ENCODE results near the gene SBK1.

The SBK1 gene

DNA sequence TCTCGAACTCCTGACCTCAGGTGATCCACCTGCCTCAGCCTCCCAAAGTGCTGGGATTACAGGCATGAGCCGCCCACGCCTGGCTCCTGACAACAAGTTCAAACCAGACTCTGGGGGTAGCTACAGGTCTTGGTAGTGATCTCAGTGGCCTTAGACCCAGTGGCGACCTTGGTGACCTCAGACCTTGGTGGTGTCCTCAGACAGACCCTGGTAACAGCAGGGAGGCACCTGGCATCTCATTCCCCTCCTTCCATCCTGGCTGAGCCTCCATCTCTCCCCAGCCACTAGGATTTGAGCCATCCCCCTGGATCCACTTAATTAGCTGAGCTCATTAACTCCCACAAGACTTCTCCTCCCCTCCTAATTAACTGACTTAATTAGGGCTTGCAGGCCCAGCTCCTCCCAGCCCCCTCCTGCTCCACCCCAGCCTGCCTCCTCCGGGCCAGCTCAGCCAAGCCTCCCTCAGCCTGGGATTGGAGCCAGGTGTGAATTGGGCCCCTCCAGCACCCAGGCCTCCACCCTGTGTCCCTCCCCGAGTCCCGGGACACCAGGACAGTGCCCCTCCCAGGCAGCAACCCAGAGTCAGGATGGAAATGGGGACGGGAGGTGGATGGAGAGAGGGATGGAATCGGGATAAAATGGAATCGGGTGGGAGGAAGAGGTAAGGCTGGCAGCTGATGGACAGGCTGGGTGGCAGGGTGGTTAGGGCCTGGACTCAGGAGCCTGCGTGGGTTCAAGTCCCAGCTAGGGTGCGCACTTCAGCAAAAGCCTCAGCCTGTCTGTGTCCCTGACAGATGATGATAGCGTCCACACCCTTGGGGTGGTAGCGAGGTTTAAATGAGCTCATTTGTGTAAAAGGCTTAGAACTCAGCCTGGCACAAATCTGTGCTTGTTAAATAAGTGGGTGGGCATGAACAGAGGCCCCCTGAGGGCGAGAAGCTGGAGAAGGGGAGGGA, 11.2 kb upstream of the SBK1 start:
- peaks cover 0 to 2% of the 10 kb centered on the region in 2 donors for H3K27me3 ChIP-seq (ENCODE audit: control insufficient read depth in 1 of 2, insufficient read depth in 2 of 2, low read length in 2 of 2)
- no peak overlapping the region for H3K9ac ChIP-seq (ENCODE audit: low read depth in 1 of 2, low read length in 2 of 2)
- no peak overlapping the region for H3K4me3 ChIP-seq (ENCODE audit: low read depth in 1 of 2, low read length in 2 of 2)
- H3K36me3 ChIP-seq (ENCODE audit: control insufficient read depth in 1 of 2, insufficient read depth in 2 of 2, low read length in 2 of 2): no peaks in the 10 kb centered on the region
- peaks cover 4 to 5% of the 10 kb centered on the region in 2 donors for H3K4me1 ChIP-seq (ENCODE audit: control insufficient read depth in 1 of 2, insufficient read depth in 2 of 2, low read length in 2 of 2)
- no peak overlapping the region for H3K27ac ChIP-seq (ENCODE audit: low read depth, low read length)
- H3K9me3 ChIP-seq (ENCODE audit: control insufficient read depth in 1 of 2, low read length in 2 of 2): no peaks in the 10 kb centered on the region

DNA sequence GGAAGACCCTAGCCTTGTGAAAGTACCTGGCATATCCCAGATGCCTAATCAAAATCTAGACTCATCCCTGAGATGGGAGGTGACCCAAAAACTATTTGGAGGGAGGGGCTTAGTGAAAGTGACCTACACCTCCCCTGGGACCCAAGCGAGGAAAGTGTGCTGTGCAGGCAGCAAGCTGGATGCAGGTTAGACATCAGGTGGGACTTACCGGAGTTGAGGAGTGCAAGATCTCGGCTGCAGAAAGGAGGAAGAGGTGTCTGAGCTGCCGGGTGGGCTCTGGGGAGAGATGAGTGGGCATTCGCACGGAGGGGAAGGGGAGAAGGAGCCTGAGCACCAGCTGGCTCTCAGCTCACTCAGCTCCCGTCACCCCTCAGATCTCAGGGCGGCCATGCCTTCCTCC, 10.3 kb upstream of the SBK1 start:
- no peak overlapping the region for H3K27ac ChIP-seq (ENCODE audit: low read depth, low read length)
- H3K9ac ChIP-seq (ENCODE audit: low read depth in 1 of 2, low read length in 2 of 2): no peak overlapping the region
- peaks cover 4 to 5% of the 10 kb centered on the region in 2 donors for H3K4me1 ChIP-seq (ENCODE audit: control insufficient read depth in 1 of 2, insufficient read depth in 2 of 2, low read length in 2 of 2)
- H3K27me3 ChIP-seq (ENCODE audit: control insufficient read depth in 1 of 2, insufficient read depth in 2 of 2, low read length in 2 of 2): no peaks in the 10 kb centered on the region
- H3K4me3 ChIP-seq (ENCODE audit: low read depth in 1 of 2, low read length in 2 of 2): no peak overlapping the region
- no peaks in the 10 kb centered on the region for H3K36me3 ChIP-seq (ENCODE audit: control insufficient read depth in 1 of 2, insufficient read depth in 2 of 2, low read length in 2 of 2)
- no peaks in the 10 kb centered on the region for H3K9me3 ChIP-seq (ENCODE audit: control insufficient read depth in 1 of 2, low read length in 2 of 2)

DNA sequence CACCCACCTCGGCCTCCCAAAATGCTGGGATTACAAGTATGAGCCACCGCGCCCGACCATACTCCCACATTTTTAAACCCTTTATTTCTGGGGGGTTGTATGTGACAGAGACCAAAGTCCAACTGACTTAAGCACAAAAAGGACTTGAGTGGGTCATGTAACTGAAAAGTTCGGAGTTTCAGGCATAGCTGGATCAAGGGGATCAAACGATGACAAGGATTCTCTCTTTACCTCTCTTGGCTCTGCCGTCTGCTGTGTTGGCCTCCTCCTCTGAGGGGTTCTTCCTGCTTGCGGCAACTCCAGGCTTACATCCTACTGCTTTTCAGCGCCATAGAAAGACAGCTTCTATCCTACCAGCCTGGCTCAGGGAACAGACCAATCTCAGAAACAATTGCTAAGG, 9.2 kb upstream of the SBK1 start:
- Histone ChIP-seq H3K9ac (ENCODE audit: low read depth in 1 of 2, low read length in 2 of 2) (no peak overlapping the region), H3K27ac (ENCODE audit: low read depth, low read length) (no peak overlapping the region), H3K27me3 (ENCODE audit: control insufficient read depth in 1 of 2, insufficient read depth in 2 of 2, low read length in 2 of 2) (no peaks in the 10 kb centered on the region), H3K4me1 (ENCODE audit: control insufficient read depth in 1 of 2, insufficient read depth in 2 of 2, low read length in 2 of 2) (no peaks in the 10 kb centered on the region), H3K9me3 (ENCODE audit: control insufficient read depth in 1 of 2, low read length in 2 of 2) (no peaks in the 10 kb centered on the region), H3K36me3 (ENCODE audit: control insufficient read depth in 1 of 2, insufficient read depth in 2 of 2, low read length in 2 of 2) (no peaks in the 10 kb centered on the region), H3K4me3 (ENCODE audit: low read depth in 1 of 2, low read length in 2 of 2) (no peak overlapping the region)

DNA sequence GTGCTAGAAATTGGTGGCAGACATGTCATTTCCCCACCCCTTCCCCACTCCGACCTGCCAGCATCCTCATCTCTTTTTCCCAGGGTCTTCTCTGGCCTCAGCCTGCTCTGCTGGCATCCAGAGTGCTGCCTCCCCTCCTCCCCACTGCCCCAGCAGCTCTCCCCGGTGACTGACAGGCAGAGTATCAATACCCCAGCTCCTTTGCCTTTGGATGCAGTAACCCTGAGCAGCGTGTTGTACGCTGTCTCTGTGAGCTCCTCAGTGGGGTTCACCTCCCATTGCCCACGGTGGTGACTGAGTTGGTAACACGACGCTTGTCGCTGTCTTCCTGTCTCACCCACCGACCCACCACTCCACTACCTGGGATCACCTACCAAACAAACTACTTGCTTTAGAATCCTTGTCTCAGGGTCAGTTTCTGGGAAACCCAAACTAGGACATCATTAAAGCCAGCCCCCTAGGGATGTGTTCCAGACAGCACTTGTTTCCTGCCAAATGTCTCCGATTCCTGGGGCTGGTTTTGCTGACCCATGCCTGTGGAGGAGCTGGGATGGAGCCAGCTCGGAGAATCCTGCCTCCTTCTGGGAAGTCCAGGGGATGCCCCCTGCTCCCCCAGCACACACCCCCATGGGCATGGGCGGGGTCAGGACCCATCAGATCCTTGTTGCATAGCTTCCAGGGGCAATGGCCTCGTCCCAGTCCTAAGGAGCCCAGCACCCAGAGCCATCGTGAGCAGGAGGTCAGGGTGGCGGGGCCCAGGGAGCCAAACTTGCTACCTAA, 8.3 kb upstream of the SBK1 start:
- Histone ChIP-seq H3K27ac (ENCODE audit: low read depth, low read length) (no peak overlapping the region), H3K4me3 (ENCODE audit: low read depth in 1 of 2, low read length in 2 of 2) (no peak overlapping the region), H3K9me3 (ENCODE audit: control insufficient read depth in 1 of 2, low read length in 2 of 2) (no peaks in the 10 kb centered on the region), H3K27me3 (ENCODE audit: control insufficient read depth in 1 of 2, insufficient read depth in 2 of 2, low read length in 2 of 2) (no peaks in the 10 kb centered on the region), H3K4me1 (ENCODE audit: control insufficient read depth in 1 of 2, insufficient read depth in 2 of 2, low read length in 2 of 2) (no peaks in the 10 kb centered on the region), H3K9ac (ENCODE audit: low read depth in 1 of 2, low read length in 2 of 2) (no peak overlapping the region), H3K36me3 (ENCODE audit: control insufficient read depth in 1 of 2, insufficient read depth in 2 of 2, low read length in 2 of 2) (no peaks in the 10 kb centered on the region)

DNA sequence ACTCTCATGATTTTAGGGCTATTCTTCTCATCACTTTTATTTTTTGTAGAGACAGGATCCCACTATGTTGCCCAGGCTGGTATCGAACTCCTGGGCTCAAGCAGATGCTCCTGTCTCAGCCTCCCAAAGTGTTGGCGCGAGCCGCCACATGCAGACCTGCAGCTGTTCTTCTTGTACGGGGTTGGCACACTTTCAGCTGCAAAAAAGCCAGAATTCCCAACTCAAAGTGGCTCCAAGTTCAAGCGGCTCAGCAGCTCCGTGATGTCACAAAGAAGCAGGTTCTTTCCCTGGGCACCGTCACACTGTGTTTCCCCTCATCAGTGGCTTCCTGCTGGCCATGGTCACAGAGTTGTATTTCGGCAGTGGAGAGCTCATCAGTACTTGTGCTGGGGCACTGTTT, 6.7 kb upstream of the SBK1 start:
- Histone ChIP-seq H3K9me3 (ENCODE audit: control insufficient read depth in 1 of 2, low read length in 2 of 2) (no peaks in the 10 kb centered on the region), H3K27me3 (ENCODE audit: control insufficient read depth in 1 of 2, insufficient read depth in 2 of 2, low read length in 2 of 2) (no peaks in the 10 kb centered on the region), H3K27ac (ENCODE audit: low read depth, low read length) (no peak overlapping the region), H3K9ac (ENCODE audit: low read depth in 1 of 2, low read length in 2 of 2) (no peak overlapping the region), H3K4me3 (ENCODE audit: low read depth in 1 of 2, low read length in 2 of 2) (no peak overlapping the region), H3K4me1 (ENCODE audit: control insufficient read depth in 1 of 2, insufficient read depth in 2 of 2, low read length in 2 of 2) (no peaks in the 10 kb centered on the region), H3K36me3 (ENCODE audit: control insufficient read depth in 1 of 2, insufficient read depth in 2 of 2, low read length in 2 of 2) (no peaks in the 10 kb centered on the region)

DNA sequence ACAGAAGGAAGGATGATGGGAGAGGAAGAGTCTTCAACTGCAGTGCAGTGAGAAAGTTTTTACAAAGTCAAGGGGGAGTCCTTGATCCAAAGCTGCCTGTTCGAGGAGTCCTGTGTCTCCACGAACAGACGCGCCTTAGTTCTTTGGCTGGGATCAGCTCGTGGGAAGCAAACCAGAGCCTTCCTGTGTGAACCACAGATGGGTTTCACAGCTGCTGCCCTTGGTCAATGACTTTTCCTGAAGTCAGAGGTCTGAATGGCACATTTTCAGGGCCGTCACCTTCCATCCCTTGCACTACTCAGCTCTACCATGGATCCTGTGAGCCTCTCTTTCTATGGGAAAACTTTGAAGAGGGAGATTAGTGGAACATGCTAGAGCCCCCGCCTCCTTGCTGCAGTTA, 4.2 kb upstream of the SBK1 start:
- Histone ChIP-seq H3K27me3 (ENCODE audit: control insufficient read depth in 1 of 2, insufficient read depth in 2 of 2, low read length in 2 of 2) (peaks cover 3% of the 10 kb centered on the region in 2 donors), H3K9ac (ENCODE audit: low read depth in 1 of 2, low read length in 2 of 2) (no peak overlapping the region), H3K4me1 (ENCODE audit: control insufficient read depth in 1 of 2, insufficient read depth in 2 of 2, low read length in 2 of 2) (peaks cover 0 to 9% of the 10 kb centered on the region in 2 donors), H3K4me3 (ENCODE audit: low read depth in 1 of 2, low read length in 2 of 2) (no peak overlapping the region), H3K9me3 (ENCODE audit: control insufficient read depth in 1 of 2, low read length in 2 of 2) (no peaks in the 10 kb centered on the region), H3K36me3 (ENCODE audit: control insufficient read depth in 1 of 2, insufficient read depth in 2 of 2, low read length in 2 of 2) (no peaks in the 10 kb centered on the region), H3K27ac (ENCODE audit: low read depth, low read length) (no peak overlapping the region)

DNA sequence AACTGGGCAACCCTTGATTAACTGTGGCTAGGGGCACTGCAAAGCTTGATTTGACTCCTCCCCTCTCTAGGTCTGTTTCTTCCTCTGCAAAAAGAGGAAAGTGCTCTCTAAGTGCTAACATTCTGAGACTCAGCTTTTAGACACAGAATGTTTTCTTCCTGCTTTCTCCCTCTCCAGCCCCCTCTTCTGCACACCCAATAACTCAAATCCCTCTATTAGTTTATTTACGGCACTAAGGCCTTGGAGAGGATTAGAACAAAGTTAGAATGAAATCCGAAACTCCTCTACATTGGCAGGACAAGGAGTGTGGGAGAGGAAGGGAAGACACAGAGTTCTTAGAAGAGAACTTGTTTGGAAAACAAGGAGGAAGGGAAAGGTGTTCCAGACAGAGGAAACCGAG, 3.3 kb upstream of the SBK1 start:
- no peaks in the 10 kb centered on the region for H3K9me3 ChIP-seq (ENCODE audit: control insufficient read depth in 1 of 2, low read length in 2 of 2)
- no peak overlapping the region for H3K9ac ChIP-seq (ENCODE audit: low read depth in 1 of 2, low read length in 2 of 2)
- H3K27ac ChIP-seq (ENCODE audit: low read depth, low read length): no peak overlapping the region
- H3K27me3 ChIP-seq (ENCODE audit: control insufficient read depth in 1 of 2, insufficient read depth in 2 of 2, low read length in 2 of 2): peaks cover 9 to 13% of the 10 kb centered on the region in 2 donors
- no peak overlapping the region for H3K4me3 ChIP-seq (ENCODE audit: low read depth in 1 of 2, low read length in 2 of 2)
- H3K4me1 ChIP-seq (ENCODE audit: control insufficient read depth in 1 of 2, insufficient read depth in 2 of 2, low read length in 2 of 2): peaks cover 0 to 9% of the 10 kb centered on the region in 2 donors
- H3K36me3 ChIP-seq (ENCODE audit: control insufficient read depth in 1 of 2, insufficient read depth in 2 of 2, low read length in 2 of 2): no peaks in the 10 kb centered on the region

DNA sequence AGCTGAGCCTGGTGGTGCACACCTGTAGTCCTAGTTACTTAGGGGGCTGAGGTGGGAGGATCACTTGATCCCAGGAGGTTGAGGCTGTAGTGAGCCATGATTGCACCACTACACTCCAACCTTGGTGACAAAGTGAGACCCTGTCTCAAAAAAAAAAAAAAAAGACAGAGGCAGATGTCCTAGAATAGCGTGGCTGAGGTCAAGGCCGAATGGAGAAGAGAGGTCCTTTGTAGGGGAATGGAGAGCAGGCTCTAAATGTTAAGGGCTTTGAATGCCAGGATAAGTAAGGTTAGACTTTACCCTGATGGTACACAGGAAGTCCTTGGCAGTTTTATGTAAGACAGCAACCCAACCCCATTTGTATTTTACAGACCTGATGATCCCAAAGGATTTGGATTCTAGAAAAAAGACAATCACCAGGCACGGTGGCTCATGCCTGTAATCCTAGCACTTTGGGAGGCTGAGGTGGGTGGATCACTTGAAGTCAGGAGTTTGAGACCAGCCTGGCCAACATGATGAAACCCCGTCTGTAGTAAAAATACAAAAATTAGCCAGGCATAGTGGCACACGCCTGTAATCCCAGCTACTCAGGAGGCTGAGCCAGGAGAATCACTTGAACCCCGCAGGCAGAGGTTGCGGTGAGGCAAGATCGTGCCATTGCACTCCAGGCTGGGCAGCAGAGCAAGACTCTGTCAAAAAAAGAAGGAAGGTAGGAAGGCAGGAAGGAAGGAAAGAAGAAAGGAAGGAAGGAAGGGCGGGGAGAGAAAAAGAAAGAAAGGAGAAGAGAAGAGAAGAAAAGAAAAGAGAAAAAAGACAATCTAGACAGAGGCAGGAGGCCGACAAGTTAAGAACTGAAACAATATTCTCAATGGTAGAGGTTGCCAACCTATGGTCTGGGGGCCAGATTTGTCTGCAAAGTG, 2.1 kb upstream of the SBK1 start:
- no peaks in the 10 kb centered on the region for H3K36me3 ChIP-seq (ENCODE audit: control insufficient read depth in 1 of 2, insufficient read depth in 2 of 2, low read length in 2 of 2)
- H3K4me3 ChIP-seq (ENCODE audit: low read depth in 1 of 2, low read length in 2 of 2): no peak overlapping the region
- H3K9me3 ChIP-seq (ENCODE audit: control insufficient read depth in 1 of 2, low read length in 2 of 2): no peaks in the 10 kb centered on the region
- H3K27ac ChIP-seq (ENCODE audit: low read depth, low read length): no peak overlapping the region
- H3K9ac ChIP-seq (ENCODE audit: low read depth in 1 of 2, low read length in 2 of 2): no peak overlapping the region
- H3K27me3 ChIP-seq (ENCODE audit: control insufficient read depth in 1 of 2, insufficient read depth in 2 of 2, low read length in 2 of 2): peaks cover 12 to 17% of the 10 kb centered on the region in 2 donors
- peaks cover 0 to 9% of the 10 kb centered on the region in 2 donors for H3K4me1 ChIP-seq (ENCODE audit: control insufficient read depth in 1 of 2, insufficient read depth in 2 of 2, low read length in 2 of 2)

DNA sequence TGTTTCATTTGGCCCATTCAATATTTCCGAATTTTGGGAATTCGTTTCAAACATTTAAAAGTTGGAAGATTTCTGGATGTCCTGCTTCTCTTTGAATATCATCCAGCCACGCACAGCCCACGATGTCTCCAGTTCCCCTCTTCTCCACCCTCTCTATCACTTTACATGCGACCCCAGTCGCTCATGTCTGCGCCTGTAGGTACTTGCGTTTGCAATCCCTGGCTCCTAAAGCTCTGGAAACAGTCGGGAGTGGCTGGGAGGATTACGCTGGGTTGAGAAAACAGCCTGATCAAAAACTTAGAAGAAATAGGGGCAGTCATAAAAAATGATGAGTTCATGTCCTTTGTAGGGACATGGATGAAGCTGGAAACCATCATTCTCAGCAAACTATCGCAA, 1.5 kb upstream of the SBK1 start:
- no peak overlapping the region for H3K9ac ChIP-seq (ENCODE audit: low read depth in 1 of 2, low read length in 2 of 2)
- peaks cover 0 to 9% of the 10 kb centered on the region in 2 donors for H3K4me1 ChIP-seq (ENCODE audit: control insufficient read depth in 1 of 2, insufficient read depth in 2 of 2, low read length in 2 of 2)
- H3K27me3 ChIP-seq (ENCODE audit: control insufficient read depth in 1 of 2, insufficient read depth in 2 of 2, low read length in 2 of 2): peaks cover 12 to 17% of the 10 kb centered on the region in 2 donors
- H3K4me3 ChIP-seq (ENCODE audit: low read depth in 1 of 2, low read length in 2 of 2): no peak overlapping the region
- no peaks in the 10 kb centered on the region for H3K9me3 ChIP-seq (ENCODE audit: control insufficient read depth in 1 of 2, low read length in 2 of 2)
- no peak overlapping the region for H3K27ac ChIP-seq (ENCODE audit: low read depth, low read length)
- no peaks in the 10 kb centered on the region for H3K36me3 ChIP-seq (ENCODE audit: control insufficient read depth in 1 of 2, insufficient read depth in 2 of 2, low read length in 2 of 2)

Measured in duodenal mucosa (tissue), 2 donors.